H9 (cell line): ENCODE results near the gene GAK. TPM values are rescaled to one million over a fixed set of nuclear protein-coding genes. Genes with fewer than 3 reads are reported as not detected.

Experiments used
- DNase-seq: peaks from one replicate; pipeline ENCODE4 v3.0.0-alpha.2; 2017
- H2AFZ ChIP-seq: one replicate; pipeline ENCODE4 v1.6.1; 2013; ENCODE audit warnings: mild to moderate bottlenecking, low read length, control low read depth, moderate library complexity
- H2AK5ac ChIP-seq: 2 replicates; pipeline ENCODE4 v1.6.1; 2013; ENCODE audit warnings: low read length, control low read depth, mixed read lengths; ENCODE audit not compliant: insufficient read length
- H2BK120ac ChIP-seq: one replicate; pipeline ENCODE4 v1.6.1; 2013; ENCODE audit warnings: low read depth, mild to moderate bottlenecking, low read length, control low read depth, inconsistent platforms; ENCODE audit not compliant: poor library complexity, severe bottlenecking
- H2BK12ac ChIP-seq: 2 replicates; pipeline ENCODE4 v1.6.1; 2013; ENCODE audit warnings: low read length, control low read depth, mixed read lengths, low read depth; ENCODE audit not compliant: insufficient read length
- H2BK15ac ChIP-seq: 2 replicates; pipeline ENCODE4 v1.6.1; 2013; ENCODE audit warnings: low read depth, low read length, control low read depth
- H2BK20ac ChIP-seq: one replicate; pipeline ENCODE4 v1.6.1; 2013; ENCODE audit warnings: low read depth, mild to moderate bottlenecking, low read length, control low read depth, inconsistent platforms; ENCODE audit not compliant: poor library complexity, severe bottlenecking
- H2BK5ac ChIP-seq: 2 replicates; pipeline ENCODE4 v1.6.1; 2013; ENCODE audit warnings: low read length, control low read depth, mixed read lengths; ENCODE audit not compliant: insufficient read length
- H3K14ac ChIP-seq: 2 replicates; pipeline ENCODE4 v1.6.1; 2013; ENCODE audit warnings: low read length, control low read depth; ENCODE audit not compliant: insufficient read depth
- H3K18ac ChIP-seq: 2 replicates; pipeline ENCODE4 v1.6.1; 2013; ENCODE audit warnings: low read depth, mild to moderate bottlenecking, mixed read lengths, low read length, control low read depth; ENCODE audit not compliant: insufficient read length
- H3K23ac ChIP-seq: 2 replicates; pipeline ENCODE4 v1.6.1; 2013; ENCODE audit warnings: low read length, control low read depth, mixed read lengths, low read depth; ENCODE audit not compliant: insufficient read length
- H3K23me2 ChIP-seq: 2 replicates; pipeline ENCODE4 v1.6.1; 2013; ENCODE audit warnings: low read depth, mild to moderate bottlenecking, mixed read lengths, low read length, control low read depth; ENCODE audit not compliant: insufficient read length, poor library complexity, severe bottlenecking
- H3K27ac ChIP-seq: 2 replicates; pipeline ENCODE4 v1.5.1; 2013; ENCODE audit warnings: low read length, control low read depth, mixed read lengths, low read depth; ENCODE audit not compliant: insufficient read length
- H3K27me3 ChIP-seq: 2 replicates; pipeline ENCODE4 v1.6.1; 2013; ENCODE audit warnings: low read length, control low read depth, inconsistent platforms; ENCODE audit not compliant: insufficient read depth
- H3K4ac ChIP-seq: 2 replicates; pipeline ENCODE4 v1.6.1; 2013; ENCODE audit warnings: low read depth, mild to moderate bottlenecking, control low read depth, inconsistent platforms, low read length, moderate library complexity
- H3K4me1 ChIP-seq: 2 replicates; pipeline ENCODE4 v1.6.1; 2013; ENCODE audit warnings: low read length, control low read depth, inconsistent platforms; ENCODE audit not compliant: insufficient read depth
- H3K4me2 ChIP-seq: 2 replicates; pipeline ENCODE4 v1.6.1; 2013; ENCODE audit warnings: low read length, control low read depth, mixed read lengths; ENCODE audit not compliant: insufficient read length, insufficient read depth
- H3K56ac ChIP-seq: 2 replicates; pipeline ENCODE4 v1.6.1; 2013; ENCODE audit warnings: low read depth, mild to moderate bottlenecking, mixed read lengths, low read length, control low read depth; ENCODE audit not compliant: insufficient read length
- H3K79me1 ChIP-seq: 2 replicates; pipeline ENCODE4 v1.6.1; 2013; ENCODE audit warnings: low read depth, mild to moderate bottlenecking, moderate library complexity, low read length, control low read depth, inconsistent platforms; ENCODE audit not compliant: insufficient read depth, poor library complexity, severe bottlenecking
- H3K79me2 ChIP-seq: 2 replicates; pipeline ENCODE4 v1.6.1; 2013; ENCODE audit warnings: low read length, control low read depth, inconsistent platforms; ENCODE audit not compliant: insufficient read depth
- H3K9ac ChIP-seq: 2 replicates; pipeline ENCODE4 v1.6.1; 2013; ENCODE audit warnings: low read length, control low read depth, mixed read lengths; ENCODE audit not compliant: insufficient read length; ENCODE audit errors: extremely low read depth
- H3K9me3 ChIP-seq: one replicate; pipeline ENCODE4 v1.6.1; 2013; ENCODE audit warnings: low read depth, low read length, inconsistent platforms; ENCODE audit not compliant: control insufficient read depth
- H3T11ph ChIP-seq: one replicate; pipeline ENCODE4 v1.6.1; 2013; ENCODE audit warnings: mild to moderate bottlenecking, low read length, control low read depth, inconsistent platforms
- H4K20me1 ChIP-seq: one replicate; pipeline ENCODE4 v1.6.1; 2013; ENCODE audit not compliant: control insufficient read depth, insufficient read length, insufficient read depth
- H4K5ac ChIP-seq: 2 replicates; pipeline ENCODE4 v1.6.1; 2013; ENCODE audit warnings: low read depth, mild to moderate bottlenecking, mixed read lengths, low read length, control low read depth; ENCODE audit not compliant: insufficient read length
- H4K8ac ChIP-seq: replicated peaks from 2 replicates; pipeline ENCODE4 v1.6.1; 2013; ENCODE audit warnings: low read length, control low read depth, mixed read lengths, low read depth; ENCODE audit not compliant: insufficient read length
- H4K91ac ChIP-seq: 2 replicates; pipeline ENCODE4 v1.6.1; 2013; ENCODE audit warnings: low read depth, mild to moderate bottlenecking, moderate library complexity, mixed read lengths, low read length, control low read depth; ENCODE audit not compliant: insufficient read length
- H3K27ac Mint-ChIP-seq, 3 experiments: 2 replicates in 2 of 3; 3 replicates in 1 of 3; pipeline ENCODE4 v1.8.0; 2020 to 2021; ENCODE audit warnings: mixed read lengths in 3 of 3, mild to moderate bottlenecking in 1 of 3, moderate library complexity in 1 of 3
- H3K27me3 Mint-ChIP-seq: 2 replicates; pipeline ENCODE4 v1.8.0; 2021; ENCODE audit warnings: low read depth, mild to moderate bottlenecking, moderate library complexity, mixed read lengths
- H3K36me3 Mint-ChIP-seq, 3 experiments: 2 replicates in 2 of 3; 3 replicates in 1 of 3; pipeline ENCODE4 v1.8.0; 2020 to 2021; ENCODE audit warnings: low read depth in 3 of 3, mixed read lengths in 3 of 3; ENCODE audit not compliant: insufficient read depth in 1 of 3
- H3K4me1 Mint-ChIP-seq, 2 experiments: 2 replicates each; pipeline ENCODE4 v1.8.0; 2020; ENCODE audit warnings: mixed read lengths in 2 of 2
- H3K4me3 Mint-ChIP-seq, 2 experiments: 2 replicates in 1 of 2; 3 replicates in 1 of 2; pipeline ENCODE4 v1.8.0; 2020 to 2021; ENCODE audit warnings: mild to moderate bottlenecking in 2 of 2, mixed read lengths in 2 of 2, moderate library complexity in 1 of 2
- H3K9me3 Mint-ChIP-seq, 2 experiments: 2 replicates in 1 of 2; 3 replicates in 1 of 2; pipeline ENCODE4 v1.8.0; 2020; ENCODE audit warnings: mild to moderate bottlenecking in 2 of 2, mixed read lengths in 2 of 2, moderate library complexity in 1 of 2
- WGBS: extraction: QIAGEN DNeasy Blood & Tissue Kit; methylation state at CpG from one replicate; pipeline ENCODE4 v1.1.7; 2013; ENCODE audit warnings: missing lambda C conversion rate, low lambda C conversion rate, mixed read lengths; ENCODE audit not compliant: insufficient read length; ENCODE audit errors: extremely low coverage; 5-methylcytosine and 5-hydroxymethylcytosine counted together
- total RNA-seq: library from RNA; stranded (reverse); gene quantifications from 2 replicates; pipeline ENCODE4 v1.2.1, GENCODE V29; 2021
- TF ChIP-seq, protein P1 (sequence below): fragments of 200-600 bp; sonication (generic); conservative IDR thresholded peaks from 3 replicates; pipeline ENCODE4 v1.8.0; 2021; ENCODE audit warnings: antibody characterized with exemption, mild to moderate bottlenecking

GAK gene
- total RNA-seq, 1 experiment from 2014 or later = 80.7 TPM

DNA sequence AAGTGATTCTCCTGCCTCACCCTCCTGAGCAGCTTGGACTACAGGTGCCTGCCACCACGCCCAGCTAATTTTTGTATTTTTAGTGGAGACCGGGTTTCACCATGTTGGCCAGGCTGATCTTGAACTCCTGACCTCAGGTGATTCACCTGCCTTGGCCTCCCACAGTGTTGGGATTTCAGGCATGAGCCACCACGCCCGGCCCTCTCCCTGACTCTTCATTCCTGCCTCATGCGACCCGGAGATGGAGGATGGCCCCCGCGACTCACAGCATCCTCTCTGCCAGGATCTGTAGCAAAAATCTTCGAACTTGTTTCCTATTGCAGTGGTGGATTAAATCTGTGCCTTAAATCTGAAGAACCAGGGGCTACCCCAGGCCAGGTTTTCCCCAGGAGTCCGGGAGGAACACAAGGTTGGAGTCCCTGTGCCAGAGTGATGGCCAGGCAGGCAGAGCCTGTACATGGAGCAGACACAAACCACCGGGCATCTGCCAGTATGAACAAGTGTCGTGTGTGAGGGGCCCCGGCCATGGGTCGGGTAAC lies 117.7 kb downstream of the GAK start:
- Histone ChIP-seq H4K5ac (no peak overlapping the region), H3K56ac (no peak overlapping the region), H3K14ac (no peak overlapping the region), H2BK12ac (no peak overlapping the region), H3K18ac (no peak overlapping the region), H2BK20ac (no peak overlapping the region), H2BK15ac (no peak overlapping the region), H3K23me2 (no peaks in the 10 kb centered on the region), H3K4ac (no peak overlapping the region), H3K27me3 (peaks cover 34% of the 10 kb centered on the region), H3K4me2 (no peak overlapping the region), H2AFZ (no peak overlapping the region), H3K79me1 (no peaks in the 10 kb centered on the region), H4K8ac (no peak overlapping the region), H2AK5ac (no peak overlapping the region), H4K91ac (no peak overlapping the region), H3K9me3 (no peaks in the 10 kb centered on the region), H3K27ac (no peak overlapping the region), H4K20me1 (no peaks in the 10 kb centered on the region), H3K4me1 (no peaks in the 10 kb centered on the region), H2BK120ac (no peak overlapping the region), H2BK5ac (no peak overlapping the region), H3K79me2 (no peaks in the 10 kb centered on the region), H3K9ac (no peak overlapping the region), H3K23ac (no peak overlapping the region), H3T11ph (no peak overlapping the region)
- H3K9me3 Mint-ChIP-seq = peaks cover 0 to 6% of the 10 kb centered on the region in 2 experiments; a peak in 3 of 5 replicates
- H3K36me3 Mint-ChIP-seq = no peaks in the 10 kb centered on the region; a peak in 1 of 7 replicates
- H3K4me3 Mint-ChIP-seq = no peak overlapping the region; a peak in 1 of 5 replicates
- WGBS = no CpG with 5 or more reads among the region's 14 CpGs
- DNase-seq = no peak
- peaks cover 100% of the 10 kb centered on the region for H3K27me3 Mint-ChIP-seq
- TF ChIP-seq, protein P1, sequence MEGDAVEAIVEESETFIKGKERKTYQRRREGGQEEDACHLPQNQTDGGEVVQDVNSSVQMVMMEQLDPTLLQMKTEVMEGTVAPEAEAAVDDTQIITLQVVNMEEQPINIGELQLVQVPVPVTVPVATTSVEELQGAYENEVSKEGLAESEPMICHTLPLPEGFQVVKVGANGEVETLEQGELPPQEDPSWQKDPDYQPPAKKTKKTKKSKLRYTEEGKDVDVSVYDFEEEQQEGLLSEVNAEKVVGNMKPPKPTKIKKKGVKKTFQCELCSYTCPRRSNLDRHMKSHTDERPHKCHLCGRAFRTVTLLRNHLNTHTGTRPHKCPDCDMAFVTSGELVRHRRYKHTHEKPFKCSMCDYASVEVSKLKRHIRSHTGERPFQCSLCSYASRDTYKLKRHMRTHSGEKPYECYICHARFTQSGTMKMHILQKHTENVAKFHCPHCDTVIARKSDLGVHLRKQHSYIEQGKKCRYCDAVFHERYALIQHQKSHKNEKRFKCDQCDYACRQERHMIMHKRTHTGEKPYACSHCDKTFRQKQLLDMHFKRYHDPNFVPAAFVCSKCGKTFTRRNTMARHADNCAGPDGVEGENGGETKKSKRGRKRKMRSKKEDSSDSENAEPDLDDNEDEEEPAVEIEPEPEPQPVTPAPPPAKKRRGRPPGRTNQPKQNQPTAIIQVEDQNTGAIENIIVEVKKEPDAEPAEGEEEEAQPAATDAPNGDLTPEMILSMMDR = no peak
- H3K4me1 Mint-ChIP-seq = no peaks in the 10 kb centered on the region
- no peak overlapping the region for H3K27ac Mint-ChIP-seq
